ENCODE data around the gene DCDC1. TPM values are rescaled to one million over a fixed set of nuclear protein-coding genes. Genes with fewer than 3 reads are reported as not detected.

DCDC1 gene
- total and polyA plus RNA-seq, 9 of the 15 experiments (the other 6 are each of a cell fraction or from before 2014, with no cell fraction given), result 0.05 to 0.18 (median 0.08) TPM; not detected in 3

GRCh38 chr11:31102875-31103274 lies 266.7 kb downstream of the DCDC1 start (continued):
- TF ChIP-seq CHD7 (IDR thresholded peaks at IDR 0.05; ENCODE audit: low read depth, low read length), result no peak
- no peak for TF ChIP-seq ZNF518B (CRISPR knock-in tag; IDR thresholded peaks at IDR 0.05)

Data from K562 (cell line).